NCI-H2227 (cell line): ENCODE results near the gene VMP1.

Experiments
- DNase-seq: peaks from one replicate; lab custom pipeline; 2025; ENCODE audit not compliant: unreplicated experiment; lab: John Stamatoyannopoulos, UW

Gene VMP1

DNA sequence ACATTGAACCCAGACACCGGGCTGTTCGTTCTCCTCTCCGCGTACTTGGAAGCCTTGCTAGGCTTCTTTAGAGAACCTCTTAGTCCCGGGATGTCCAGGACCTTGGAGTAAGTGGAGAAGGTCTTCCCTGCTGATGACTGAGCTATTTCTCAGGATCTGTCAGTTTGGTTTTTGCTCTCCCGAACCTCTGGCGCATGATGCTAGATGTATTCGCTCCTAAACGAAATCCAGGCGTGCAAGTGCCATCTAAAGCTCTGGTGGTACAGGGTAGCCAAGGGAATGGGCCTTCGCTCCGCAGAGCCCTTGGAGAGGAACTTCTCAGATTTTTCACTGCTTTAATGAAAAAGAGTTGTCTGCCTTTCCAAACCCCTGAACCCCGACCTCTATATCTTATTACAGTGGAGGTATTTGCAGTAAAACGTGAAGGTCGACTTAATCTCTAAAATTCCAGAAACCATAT lies 547 bp downstream of the VMP1 start:
- peak; percentile 37 for DNase-seq

DNA sequence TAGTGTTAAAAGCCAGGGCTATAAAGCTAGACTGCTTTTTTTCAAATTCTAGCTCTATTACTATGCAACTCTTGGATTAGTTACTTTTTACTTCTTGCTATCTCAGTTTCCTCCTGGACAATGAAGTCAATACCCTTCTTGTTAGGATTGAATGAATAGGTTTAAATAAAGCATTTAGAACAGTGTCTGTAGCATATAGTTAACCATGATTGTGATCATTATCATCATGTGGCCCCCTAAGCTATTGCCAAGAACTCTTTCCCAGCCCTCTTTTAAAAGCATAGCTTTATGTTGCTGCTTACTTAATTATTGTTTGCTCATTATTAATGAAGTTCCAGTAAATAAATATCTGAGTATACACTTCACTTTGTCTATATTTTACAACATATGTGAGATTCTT lies 4.5 kb downstream of the VMP1 start:
- DNase-seq, result no peak

DNA sequence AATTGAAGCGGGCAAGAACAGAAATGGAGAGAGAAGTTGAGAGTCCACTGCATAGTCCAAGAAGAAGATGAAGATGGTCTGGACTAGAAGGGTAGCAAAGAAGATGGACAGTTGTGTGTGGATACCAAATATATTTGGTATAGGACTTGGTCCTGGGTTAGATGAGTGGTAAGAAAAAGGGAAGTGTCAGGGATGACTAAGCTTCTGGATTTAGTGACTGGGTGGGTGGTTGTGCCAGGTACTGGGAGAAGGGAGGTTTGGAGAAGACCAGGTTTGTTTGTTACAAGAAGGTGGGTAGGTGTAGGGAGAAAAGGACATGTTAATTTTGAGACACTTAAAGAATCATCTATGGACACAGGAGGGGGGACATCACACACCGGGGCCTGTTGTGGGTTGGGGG lies 5.4 kb downstream of the VMP1 start:
- no peak for DNase-seq

DNA sequence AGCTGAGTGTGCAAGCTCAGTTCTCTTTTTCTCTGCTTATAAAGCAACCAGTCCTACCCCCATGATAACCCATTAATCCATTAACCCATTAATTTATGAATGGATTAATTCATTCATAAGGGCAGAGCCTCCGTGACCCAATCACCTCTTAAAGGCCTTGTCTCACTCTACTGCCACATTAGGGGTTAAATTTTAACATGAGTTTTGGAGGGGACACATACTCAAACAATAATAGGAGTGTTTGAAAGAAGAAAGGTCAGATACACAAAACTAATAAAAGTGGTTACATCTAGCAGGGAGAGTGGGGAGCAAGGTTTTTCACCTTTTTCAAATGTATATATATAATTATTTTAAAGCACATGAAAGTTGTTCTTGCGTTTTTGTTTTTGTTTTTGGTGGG lies 6.8 kb downstream of the VMP1 start:
- no peak for DNase-seq

DNA sequence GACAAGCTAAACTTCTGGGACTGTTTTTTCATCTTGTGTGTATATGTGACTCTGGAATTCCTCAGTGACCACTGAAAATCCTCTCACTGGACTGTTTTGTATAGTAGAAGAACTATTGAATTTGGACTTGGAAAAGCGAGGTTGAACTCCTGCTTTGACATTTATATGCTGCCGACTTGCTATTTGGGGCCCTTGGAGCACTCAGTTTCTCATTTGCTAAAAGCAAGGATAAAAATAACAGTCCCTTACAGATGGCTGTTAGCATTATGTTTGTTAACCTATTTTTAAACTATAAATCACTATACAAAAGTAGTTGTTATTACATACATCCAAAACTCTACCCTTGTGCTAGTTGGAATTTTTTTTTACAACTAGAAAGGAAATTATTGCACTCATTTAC lies 9.0 kb downstream of the VMP1 start:
- DNase-seq, result no peak

DNA sequence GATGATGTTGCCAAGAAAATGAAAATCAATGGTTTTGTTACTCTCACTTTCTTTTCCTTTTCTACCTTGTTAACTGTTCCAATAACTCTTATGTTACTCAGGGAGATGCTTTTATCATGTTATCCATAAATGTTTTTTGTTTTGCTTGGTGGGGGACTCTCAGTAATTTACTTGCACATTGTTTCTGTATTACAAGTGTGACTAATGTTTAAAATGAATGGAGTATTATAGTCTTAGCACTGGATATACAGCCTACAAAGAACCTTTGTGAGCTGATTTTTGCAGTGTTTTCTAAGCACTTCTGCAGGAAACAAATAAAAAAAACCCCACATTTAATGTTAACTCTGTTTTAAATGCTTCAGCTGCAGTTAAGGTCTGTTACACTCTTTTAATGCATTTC lies 12.1 kb downstream of the VMP1 start:
- no peak for DNase-seq

DNA sequence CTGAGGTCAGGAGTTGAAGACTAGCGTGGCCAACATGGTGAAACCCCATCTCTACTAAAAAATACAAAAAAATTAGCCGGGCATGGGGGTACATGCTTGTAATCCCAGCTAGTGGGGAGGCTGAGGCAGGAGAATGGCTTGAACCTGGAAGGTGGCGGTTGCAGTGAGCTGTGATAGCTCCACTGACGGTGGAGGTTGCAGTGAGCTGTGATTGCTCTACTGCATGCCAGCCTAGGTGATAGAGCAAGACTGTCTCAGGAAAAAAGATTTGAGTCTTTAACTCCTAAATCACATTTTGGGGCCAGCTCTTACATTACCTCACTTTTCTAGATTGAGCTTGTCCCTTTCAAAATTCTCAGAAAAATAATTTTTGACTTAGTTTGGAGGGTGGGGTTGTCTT lies 15.2 kb downstream of the VMP1 start:
- DNase-seq, result no peak

DNA sequence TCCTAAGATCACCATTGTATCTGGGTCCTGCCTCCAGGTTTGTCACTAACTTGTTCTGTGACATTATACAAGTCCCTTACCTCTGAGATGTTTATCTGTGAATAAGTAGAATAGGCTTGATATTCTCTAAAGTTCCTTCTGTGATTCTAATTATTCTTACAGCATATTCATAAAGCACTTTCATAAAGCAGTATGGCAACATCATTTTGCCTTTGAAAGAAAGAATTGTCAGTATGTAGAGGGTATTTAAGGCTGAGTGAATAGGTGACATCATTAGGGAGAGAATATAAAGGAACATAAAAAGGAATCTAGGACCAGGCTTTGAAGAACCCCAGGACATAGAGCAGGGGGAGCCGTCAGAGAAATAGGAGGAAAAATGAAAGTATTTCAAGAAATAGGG lies 15.6 kb downstream of the VMP1 start:
- no peak for DNase-seq

DNA sequence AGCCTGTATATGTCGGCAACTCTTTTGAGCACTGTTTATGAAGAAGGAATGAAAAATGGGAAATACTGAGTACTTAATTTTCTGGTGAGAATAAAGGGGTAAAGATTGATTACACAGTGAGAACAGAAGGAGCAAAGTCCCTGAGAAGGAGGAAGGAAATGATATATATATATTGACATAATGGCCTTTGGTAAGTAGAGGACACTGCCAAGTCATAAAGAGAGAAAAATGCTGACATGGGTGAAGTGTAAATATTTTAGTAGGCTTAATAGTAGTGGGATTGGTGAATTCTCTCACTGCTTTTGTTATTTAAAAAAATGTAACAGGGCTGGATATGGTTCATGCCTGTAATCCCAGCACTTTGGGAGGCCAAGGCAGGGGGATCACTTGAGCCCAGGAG lies 16.2 kb downstream of the VMP1 start:
- DNase-seq, result no peak

DNA sequence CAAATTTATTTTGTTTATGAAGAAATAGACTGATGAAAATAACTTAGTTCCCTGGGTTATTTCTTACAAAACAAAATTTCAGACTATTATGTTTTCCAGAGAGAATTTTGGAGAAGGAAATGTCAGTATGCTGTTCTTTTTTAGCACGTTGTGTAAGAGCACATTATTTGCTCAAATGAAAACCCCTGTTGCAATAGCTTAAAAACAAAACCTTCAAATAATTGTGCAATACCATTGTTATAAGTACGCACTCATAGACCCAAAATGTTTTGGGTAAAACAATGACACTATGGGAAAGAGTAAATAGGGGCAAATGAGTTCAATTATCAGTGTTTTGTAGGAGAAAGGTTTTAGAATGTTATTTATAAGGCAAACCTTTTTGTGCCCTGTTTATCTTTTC lies 18.2 kb downstream of the VMP1 start:
- DNase-seq, result no peak

DNA sequence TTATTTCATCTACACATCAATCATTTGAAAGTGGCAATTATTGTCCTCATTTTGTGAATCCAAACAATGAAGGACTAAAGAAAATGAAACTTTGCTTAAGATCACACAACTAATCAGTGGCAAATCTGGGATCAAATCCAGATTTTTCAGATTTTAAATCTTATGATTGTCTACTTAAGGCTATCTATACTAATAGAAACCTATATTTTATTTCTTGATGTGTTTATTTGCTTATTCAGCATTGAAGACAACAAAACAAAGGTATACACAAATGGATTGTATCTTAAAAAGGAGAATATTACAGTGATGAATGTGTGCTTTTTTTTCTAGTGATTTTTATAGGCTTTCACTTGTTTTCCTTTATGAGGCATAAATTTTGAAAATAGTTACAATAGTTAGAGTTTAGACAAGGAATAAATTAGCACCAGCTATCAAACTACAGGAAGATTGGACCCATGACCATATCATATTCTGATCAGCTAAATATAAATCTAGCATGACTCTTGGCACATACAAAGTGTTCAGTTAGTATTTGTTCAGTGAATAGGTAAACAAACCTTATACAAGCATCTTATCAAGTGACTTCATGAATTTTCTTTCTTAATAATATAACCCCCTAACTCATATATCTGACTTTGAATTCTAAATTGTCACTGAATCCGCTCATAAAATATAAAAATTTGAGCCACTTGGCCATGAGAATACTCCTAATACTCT lies 20.5 kb downstream of the VMP1 start:
- no peak for DNase-seq

DNA sequence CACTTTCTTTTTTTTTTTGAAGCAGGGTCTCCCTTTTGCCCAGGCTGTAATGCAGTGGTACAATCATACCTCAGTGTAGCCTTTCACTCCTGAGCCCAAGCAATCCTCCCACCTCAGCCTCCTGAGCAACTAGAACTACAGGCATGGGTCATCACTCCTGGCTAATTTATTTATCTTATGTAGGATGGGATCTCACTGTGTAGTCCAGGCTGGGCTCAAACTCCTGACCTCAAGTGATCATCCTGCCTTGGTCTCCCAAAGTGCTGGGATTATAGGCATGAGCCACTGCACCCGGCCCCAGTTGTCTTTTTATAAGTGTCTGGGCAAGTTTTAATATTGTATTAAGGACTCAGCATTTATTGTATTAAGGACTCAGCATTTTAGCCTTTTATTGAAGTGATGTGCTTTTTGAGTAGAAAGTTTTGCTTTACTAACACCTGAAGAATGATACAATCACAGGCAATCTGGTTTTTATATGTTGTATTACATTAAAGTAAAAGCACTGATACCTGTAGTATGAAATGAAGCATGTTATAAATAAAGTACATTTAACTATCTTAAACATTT lies 22.9 kb downstream of the VMP1 start:
- DNase-seq, result no peak

DNA sequence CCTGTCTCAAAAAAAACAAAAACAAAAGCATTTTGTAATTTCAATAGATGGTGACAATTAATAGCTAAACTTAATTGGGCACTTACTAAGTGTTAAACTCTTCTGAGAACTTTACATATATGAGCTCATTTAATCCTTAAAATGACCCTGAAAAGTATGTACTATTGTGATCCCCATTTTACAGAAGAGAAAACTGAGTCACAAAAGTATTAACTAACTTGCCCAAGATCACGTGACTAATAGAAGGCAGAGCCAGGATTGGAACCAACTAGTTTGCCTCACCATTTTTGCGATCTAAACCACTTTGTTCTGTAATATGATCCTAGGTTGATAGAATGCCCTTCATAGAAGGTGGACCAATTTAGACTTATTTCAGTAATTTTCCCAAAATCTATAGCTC lies 26.2 kb downstream of the VMP1 start:
- DNase-seq, result no peak

DNA sequence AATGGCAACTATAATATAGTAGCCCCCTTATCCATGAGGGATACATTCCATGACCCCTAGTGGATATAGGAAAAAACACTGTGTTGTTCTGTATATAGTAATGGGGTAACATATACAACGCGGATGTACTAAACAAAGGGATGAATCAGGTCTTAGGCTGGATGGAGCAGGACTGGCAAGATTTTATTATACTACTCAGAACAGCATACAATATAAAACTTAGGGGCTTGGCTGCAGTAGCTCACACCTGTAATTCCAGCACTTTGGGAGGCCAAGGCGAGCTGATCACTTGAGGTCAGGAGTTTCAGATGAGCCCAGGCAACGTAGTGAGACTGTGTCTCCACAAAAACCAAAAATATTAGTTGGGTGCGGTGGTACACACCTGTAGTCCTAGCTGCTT lies 26.8 kb downstream of the VMP1 start:
- no peak for DNase-seq

DNA sequence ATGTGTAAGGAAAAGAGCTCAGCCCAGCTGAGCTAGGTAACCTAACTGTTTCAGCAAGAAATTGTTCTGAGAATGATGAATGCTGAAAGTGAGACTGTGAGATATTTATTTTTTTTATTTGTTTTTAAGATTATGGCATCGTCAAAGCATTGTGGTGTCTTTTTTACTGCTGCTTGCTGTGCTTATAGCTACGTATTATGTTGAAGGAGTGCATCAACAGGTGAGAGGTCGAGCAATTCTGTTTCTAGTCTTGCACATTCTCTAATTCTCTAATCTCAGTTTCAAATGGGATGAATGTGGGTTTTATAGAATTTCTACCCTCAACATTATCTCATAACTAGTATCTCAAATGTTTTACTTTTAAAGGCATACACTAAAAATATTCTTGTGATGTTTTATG lies 29.9 kb downstream of the VMP1 start:
- no peak for DNase-seq

DNA sequence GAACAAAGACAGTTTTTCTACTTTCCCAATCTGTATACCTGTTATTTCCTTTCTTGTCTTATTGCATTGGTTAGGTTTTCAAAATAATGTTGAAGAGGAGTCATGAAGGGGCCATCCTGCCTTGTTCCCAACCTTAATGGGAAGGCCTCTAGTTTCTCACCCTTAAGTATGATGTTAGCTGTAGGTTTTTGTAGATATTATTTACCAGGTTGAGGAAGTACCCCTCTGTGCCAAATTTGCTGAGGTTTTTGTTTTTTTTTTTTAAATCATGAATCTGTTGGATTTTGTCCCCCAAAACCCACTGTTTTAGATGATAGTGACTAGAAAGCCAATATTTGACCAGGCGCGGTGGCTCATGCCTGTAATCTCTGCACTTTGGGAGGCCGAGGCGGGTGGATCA lies 36.4 kb downstream of the VMP1 start:
- no peak for DNase-seq

DNA sequence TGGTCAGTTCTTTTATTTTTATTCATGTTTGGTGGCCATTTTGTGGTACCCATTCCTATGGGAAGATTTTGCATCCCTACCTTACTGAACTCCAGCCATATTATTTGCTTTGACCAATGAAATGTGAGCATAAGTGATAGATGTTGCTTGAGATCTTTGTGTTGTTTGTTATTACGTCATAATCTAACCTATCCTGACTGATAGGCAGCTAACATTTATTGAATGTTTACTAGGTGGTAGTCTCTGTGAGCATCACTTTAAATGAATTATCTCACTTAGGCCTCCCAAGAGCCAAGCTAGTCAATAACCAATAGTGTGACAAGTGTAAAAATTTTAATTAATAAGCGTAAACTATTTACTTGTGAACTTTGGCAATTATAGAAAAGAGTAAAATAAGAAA lies 37.6 kb downstream of the VMP1 start:
- DNase-seq, result no peak

DNA sequence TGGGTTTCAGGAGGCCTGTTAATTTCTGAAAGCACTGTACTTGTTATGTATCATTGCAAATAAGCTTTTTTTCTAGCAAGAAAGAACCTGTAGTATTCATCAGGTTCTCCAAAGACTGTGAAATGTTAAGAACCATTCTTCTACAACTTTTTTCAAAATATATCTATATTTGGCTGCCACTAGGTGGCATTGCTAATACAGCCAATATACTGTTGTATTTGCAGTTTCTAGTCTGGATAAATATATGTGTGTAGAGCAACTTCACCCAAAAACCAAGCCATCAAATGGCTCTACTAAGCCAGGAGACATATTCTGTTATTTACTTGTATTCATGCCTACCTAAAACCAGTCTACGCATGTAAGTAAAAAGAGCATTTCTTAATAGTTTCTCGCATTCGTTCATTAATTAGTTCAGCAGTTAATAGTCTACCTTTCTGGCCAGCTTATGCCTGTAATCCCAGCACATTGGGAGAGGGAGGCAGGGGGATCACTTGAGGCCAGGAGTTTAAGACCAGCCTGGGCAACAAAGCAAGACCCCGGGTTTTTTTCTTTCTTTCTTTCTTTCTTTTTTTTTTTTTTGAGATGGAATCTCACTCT lies 39.5 kb downstream of the VMP1 start:
- peak; percentile 13 for DNase-seq

DNA sequence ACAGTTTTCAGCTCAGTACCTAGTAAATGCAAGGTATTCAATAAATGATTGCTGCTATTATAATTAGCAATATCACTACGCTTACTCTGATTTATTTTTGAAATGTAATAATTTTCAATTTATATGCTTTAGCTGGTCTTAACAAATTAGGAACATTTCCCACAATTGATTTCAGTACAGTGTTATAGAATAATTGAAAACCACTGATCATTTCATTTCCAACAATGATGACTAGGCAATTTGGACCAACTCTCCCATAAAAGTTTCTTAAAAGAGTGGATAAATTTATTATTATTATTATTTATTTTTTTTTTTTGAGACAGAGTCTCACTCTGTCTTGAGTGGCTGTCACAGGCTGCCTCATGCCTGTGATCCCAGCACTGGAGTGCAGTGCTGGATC lies 41.1 kb downstream of the VMP1 start:
- no peak for DNase-seq

DNA sequence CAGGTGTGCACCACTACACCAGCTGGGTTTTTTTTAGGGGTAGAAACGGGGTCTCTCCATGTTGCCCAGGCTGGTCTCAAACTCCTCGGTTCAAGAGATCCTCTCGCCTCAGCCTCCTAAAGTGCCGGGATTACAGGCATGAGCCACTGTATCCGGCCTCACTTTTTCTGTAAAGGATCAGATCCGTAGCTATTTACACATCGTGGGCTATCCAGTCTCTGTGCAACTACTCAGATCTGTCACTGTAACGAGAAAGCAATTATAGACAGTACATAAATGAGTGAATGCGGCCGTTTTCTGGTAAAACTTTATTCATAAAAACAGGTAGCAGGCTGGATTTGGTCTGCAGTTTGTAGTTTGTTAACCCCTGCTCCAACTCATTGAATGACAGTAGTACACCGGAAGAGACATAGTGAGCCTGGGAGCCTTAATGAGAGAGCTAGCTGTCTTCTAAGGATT lies 44.5 kb downstream of the VMP1 start:
- DNase-seq, result no peak

DNA sequence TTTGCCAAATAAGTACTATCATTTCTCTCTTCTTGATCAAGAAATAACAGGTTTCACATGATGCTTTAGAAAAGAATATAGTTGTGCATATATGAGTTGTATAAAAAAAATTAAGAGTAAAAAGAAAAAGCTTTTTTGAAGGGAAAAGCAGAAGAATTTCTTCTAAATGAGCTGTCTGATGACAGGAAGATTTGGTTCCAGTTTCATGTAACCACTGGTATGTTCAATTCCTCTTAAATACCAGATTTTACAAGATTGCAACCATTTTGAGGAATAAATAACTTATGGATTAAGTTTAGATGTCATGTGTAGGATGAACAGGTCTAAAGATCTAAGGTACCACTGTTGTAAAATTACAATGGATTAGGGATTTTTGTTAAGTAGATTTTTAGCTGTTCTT lies 45.0 kb downstream of the VMP1 start:
- DNase-seq, result no peak

DNA sequence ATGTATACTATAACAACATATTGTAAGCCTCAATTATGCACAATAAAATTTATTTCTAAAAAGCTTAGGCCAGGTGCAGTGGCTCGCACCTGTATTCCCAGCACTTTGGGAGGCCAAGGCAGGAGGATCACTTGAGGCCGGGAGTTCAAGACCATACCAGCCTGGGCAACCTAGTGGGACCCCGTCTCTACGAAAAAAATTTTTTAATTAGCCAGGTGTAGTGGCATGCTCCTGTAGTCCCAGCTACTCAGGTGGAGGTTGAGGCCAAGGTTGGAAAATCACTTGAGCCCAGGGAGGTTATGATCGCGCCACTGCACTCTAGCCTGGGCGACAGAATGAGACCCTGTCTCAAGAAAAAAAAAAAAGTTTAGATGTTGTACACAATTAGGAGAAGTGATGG lies 45.5 kb downstream of the VMP1 start:
- DNase-seq, result no peak
